Retinal pigment epithelial cell (primary cell): ENCODE results near the gene BIRC2.
"Not testable (repeated sequence)": the region's sequence is repeated elsewhere in the genome, so short reads cannot be mapped to it uniquely, and the experiment has no call there.

Source experiments
- DNase-seq: peaks from one replicate; pipeline ENCODE4 v3.0.0-alpha.2; 2010; ENCODE audit warnings: low read depth
- H3K4me3 ChIP-seq: 2 replicates; pipeline ENCODE4 v1.5.1; 2011; ENCODE audit warnings: mild to moderate bottlenecking, low read length, control low read depth, moderate library complexity
- CTCF ChIP-seq: conservative IDR thresholded peaks from 2 replicates; pipeline ENCODE4 v1.5.1; 2011; ENCODE audit warnings: low read depth, low read length, control low read depth, inconsistent platforms

BIRC2 gene

GRCh38 chr11:102360681-102361080 is 13.7 kb downstream of the BIRC2 start:
- no peak for TF ChIP-seq CTCF
- DNase-seq, result no peak
- H3K4me3 ChIP-seq, result no peak overlapping the region

- DNase-seq, result no peak
- no peak overlapping the region for H3K4me3 ChIP-seq
- TF ChIP-seq CTCF, result no peak
Measured at GRCh38 chr11:102361086-102362031, 14.3 kb downstream of the BIRC2 start.

GRCh38 chr11:102364991-102365390 is 18.0 kb downstream of the BIRC2 start:
- no peak for DNase-seq
- H3K4me3 ChIP-seq, result no peak overlapping the region
- TF ChIP-seq CTCF, result no peak

GRCh38 chr11:102367364-102367763 is 20.4 kb downstream of the BIRC2 start:
- no peak for DNase-seq
- peak; percentile 23 for TF ChIP-seq CTCF

GRCh38 chr11:102368472-102368871 is 21.5 kb downstream of the BIRC2 start:
- DNase-seq, result no peak
- no peak for TF ChIP-seq CTCF

More at GRCh38 chr11:102367364-102367763, 20.4 kb downstream of the BIRC2 start:
- H3K4me3 ChIP-seq, result no peak overlapping the region

GRCh38 chr11:102374633-102375424 is 27.8 kb downstream of the BIRC2 start:
- not testable (repeated sequence) for H3K4me3 ChIP-seq, DNase-seq

More at GRCh38 chr11:102368472-102368871, 21.5 kb downstream of the BIRC2 start:
- H3K4me3 ChIP-seq, result no peak overlapping the region

GRCh38 chr11:102375720-102376399 is 28.8 kb downstream of the BIRC2 start:
- no peak for DNase-seq
- no peak overlapping the region for H3K4me3 ChIP-seq
- no peak for TF ChIP-seq CTCF
